Brain microvascular endothelial cell (primary cell): ENCODE results near the gene ADAMTS2.

ENCODE experiments used
- DNase-seq: peaks from one replicate; pipeline ENCODE4 v3.0.0-alpha.2; 2020
- H3K27ac ChIP-seq: fragments of 250-450 bp; sonication (Bioruptor Pico); 2 replicates; pipeline ENCODE4 v1.5.1; 2020; ENCODE audit warnings: mild to moderate bottlenecking, moderate library complexity
- H3K27me3 ChIP-seq: fragments of 250-450 bp; sonication (Bioruptor Pico); replicated peaks from 2 replicates; pipeline ENCODE4 v1.5.1; 2020; ENCODE audit warnings: mild to moderate bottlenecking
- H3K36me3 ChIP-seq: fragments of 250-450 bp; sonication (Bioruptor Pico); replicated peaks from 2 replicates; pipeline ENCODE4 v1.5.1; 2020; ENCODE audit warnings: mild to moderate bottlenecking
- H3K4me3 ChIP-seq: 2 replicates; pipeline ENCODE4 v1.5.1; 2011; ENCODE audit warnings: low read depth, mild to moderate bottlenecking, control low read depth, low read length, moderate library complexity
- in situ Hi-C: cut with HindIII; loops from 2 replicates; pipeline ENCODE4 v1.10.0; 2017; ENCODE audit warnings: low sequenced_read_pairs, low pct_ligation_motif_present
- TF ChIP-seq, protein P1 (sequence below): IDR thresholded peaks from 2 replicates; pipeline ENCODE4 v1.5.1; 2011; ENCODE audit warnings: low read depth, mild to moderate bottlenecking, moderate library complexity, low read length, control low read depth, inconsistent platforms; ENCODE audit errors: missing control alignments

Gene ADAMTS2

DNA sequence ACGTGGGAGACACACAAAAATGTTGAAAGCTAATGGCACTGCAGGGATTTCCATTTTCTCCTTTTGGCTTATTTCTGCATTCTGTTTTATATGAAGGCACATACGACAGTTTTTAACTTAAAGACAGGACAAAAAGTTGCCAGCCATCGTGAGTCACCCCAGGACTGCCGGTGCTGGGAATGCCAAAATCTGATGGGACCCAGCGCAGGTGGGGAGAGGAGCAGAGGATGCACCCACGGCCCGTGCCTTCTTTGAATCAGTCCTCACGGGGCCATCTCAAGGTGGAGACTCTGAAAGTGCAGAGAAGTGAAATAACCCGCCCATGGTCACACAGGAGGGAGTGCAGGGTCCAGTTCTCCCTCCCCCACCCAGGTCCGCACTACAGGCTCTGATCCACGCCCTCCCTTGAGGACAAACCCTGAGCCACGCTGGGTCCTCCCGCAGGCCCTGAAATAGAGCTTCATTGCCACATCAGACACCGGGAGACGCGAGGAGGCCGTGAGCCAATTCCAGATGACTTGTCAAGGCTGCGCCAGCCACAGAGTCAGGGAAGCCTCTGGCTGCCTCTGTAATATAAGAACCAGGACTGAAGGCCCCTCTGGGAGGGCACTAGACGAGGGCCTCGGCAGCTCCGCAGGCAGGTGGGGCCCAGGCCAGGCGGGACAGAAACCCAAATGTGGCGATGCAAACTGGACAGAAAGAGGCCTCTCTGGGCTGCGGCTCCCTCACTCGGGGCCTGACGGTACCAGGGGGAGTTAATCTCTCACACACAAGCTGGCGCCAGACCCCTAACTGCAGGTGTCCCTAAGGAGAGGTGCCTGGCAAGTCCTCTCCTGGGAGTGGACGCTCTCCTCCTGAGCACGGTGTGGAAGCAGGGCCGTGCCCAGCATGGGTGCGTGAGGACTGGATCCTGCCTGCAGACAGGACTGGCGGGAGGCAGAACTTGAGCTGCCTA lies 22.9 kb downstream of the ADAMTS2 start:
- in situ Hi-C loops: no loop called here
- H3K27me3 ChIP-seq: no peaks in the 10 kb centered on the region
- TF ChIP-seq, protein P1, sequence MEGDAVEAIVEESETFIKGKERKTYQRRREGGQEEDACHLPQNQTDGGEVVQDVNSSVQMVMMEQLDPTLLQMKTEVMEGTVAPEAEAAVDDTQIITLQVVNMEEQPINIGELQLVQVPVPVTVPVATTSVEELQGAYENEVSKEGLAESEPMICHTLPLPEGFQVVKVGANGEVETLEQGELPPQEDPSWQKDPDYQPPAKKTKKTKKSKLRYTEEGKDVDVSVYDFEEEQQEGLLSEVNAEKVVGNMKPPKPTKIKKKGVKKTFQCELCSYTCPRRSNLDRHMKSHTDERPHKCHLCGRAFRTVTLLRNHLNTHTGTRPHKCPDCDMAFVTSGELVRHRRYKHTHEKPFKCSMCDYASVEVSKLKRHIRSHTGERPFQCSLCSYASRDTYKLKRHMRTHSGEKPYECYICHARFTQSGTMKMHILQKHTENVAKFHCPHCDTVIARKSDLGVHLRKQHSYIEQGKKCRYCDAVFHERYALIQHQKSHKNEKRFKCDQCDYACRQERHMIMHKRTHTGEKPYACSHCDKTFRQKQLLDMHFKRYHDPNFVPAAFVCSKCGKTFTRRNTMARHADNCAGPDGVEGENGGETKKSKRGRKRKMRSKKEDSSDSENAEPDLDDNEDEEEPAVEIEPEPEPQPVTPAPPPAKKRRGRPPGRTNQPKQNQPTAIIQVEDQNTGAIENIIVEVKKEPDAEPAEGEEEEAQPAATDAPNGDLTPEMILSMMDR: no peak
- no peaks in the 10 kb centered on the region for H3K36me3 ChIP-seq
- no peak overlapping the region for H3K4me3 ChIP-seq
- DNase-seq: no peak
- H3K27ac ChIP-seq: no peak overlapping the region

DNA sequence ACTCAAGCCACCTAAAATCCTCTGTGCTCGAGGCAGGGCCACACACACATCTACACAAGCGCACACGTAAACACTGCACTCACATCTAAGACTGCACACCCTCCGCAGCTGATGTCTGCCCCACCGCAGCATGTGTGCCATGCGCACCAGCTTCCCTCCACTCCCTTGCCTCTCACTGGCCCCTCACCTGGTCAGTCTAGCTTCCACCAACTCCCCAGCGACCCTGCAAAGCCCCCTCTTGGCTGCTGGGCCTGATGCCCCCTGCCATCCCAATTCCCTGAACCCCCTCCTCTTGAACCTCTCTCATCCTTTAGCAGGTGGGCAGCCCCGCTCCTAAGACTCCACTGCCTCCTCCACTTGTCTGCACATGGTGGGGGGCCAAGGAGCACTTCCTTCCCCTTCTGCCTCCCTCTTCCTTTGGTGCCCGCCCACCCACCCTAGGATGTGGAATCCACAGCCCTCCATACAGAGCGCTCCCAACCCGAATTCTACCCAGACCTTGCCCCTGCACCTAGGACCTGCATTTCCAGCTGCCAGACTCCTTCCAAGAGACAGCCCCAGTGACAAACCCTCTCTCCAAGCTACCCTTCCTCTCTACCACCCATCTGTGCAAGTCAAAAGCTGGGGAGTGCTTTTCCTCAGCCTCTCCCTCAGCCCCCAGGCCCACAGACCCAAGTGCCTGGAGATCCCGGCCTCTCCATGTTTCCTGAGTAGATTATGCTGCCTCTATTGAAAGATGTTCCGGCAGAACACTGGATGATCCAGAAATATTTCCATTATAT lies 23.9 kb downstream of the ADAMTS2 start:
- H3K36me3 ChIP-seq: no peaks in the 10 kb centered on the region
- DNase-seq: no peak
- H3K4me3 ChIP-seq: no peak overlapping the region
- TF ChIP-seq, protein P1: no peak
- in situ Hi-C loops: no loop called here
- no peaks in the 10 kb centered on the region for H3K27me3 ChIP-seq
- no peak overlapping the region for H3K27ac ChIP-seq

DNA sequence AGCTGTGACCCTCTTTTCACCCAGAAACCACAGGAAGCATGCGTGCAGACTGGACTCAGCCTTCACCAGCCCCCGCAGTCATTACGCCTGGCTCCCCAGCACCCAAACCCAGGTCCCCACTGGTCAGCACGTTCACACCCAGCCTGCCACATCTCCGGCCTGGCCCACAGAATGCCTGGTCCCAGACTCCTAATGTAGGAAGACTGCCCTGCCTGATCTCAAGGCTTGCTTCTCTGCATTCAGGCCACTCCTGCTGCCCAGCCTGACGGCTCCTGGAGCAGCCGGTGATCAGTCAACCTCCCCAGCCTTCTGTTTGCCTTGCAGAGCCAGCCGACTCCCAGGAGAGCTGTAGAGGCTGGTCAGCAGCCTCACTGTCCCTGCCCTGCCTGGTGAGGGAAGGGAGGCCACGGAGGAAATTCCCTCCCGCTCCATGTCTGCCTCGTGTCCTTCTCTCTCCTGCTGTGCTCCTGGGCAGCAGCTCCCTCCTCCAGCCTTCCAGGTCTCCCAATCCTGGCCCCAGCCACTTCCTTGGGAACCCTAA lies 25.4 kb downstream of the ADAMTS2 start:
- peak overlapping the region; percentile 98 for H3K27ac ChIP-seq
- TF ChIP-seq, protein P1: no peak

DNA sequence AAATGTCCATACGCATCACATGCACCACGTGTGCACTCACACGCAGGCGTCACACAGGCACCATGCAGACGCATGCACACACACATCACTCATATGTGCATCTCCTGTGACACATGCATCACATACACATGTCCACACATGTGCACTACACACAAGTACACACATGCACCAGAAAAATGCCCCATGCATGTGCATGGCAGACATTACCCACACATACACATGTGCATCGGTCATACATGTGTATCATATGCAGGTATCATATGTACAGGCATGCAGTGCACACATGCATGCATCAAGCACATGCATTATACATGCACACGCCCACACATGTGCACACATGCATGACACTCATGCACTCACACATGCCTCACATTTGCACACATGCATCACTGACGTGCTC lies 26.1 kb downstream of the ADAMTS2 start:
- Histone ChIP-seq H3K27me3 (no peaks in the 10 kb centered on the region), H3K27ac (peak overlapping the region; percentile 98), H3K4me3 (no peak overlapping the region), H3K36me3 (no peaks in the 10 kb centered on the region)
- TF ChIP-seq, protein P1: no peak
- in situ Hi-C loops: no loop called here
- DNase-seq: no peak

More for the DNA sequence above, 25.4 kb downstream of the ADAMTS2 start:
- peak; percentile 84 for DNase-seq
- in situ Hi-C loops: no loop called here
- Histone ChIP-seq H3K4me3 (no peak overlapping the region), H3K36me3 (no peaks in the 10 kb centered on the region), H3K27me3 (no peaks in the 10 kb centered on the region)

DNA sequence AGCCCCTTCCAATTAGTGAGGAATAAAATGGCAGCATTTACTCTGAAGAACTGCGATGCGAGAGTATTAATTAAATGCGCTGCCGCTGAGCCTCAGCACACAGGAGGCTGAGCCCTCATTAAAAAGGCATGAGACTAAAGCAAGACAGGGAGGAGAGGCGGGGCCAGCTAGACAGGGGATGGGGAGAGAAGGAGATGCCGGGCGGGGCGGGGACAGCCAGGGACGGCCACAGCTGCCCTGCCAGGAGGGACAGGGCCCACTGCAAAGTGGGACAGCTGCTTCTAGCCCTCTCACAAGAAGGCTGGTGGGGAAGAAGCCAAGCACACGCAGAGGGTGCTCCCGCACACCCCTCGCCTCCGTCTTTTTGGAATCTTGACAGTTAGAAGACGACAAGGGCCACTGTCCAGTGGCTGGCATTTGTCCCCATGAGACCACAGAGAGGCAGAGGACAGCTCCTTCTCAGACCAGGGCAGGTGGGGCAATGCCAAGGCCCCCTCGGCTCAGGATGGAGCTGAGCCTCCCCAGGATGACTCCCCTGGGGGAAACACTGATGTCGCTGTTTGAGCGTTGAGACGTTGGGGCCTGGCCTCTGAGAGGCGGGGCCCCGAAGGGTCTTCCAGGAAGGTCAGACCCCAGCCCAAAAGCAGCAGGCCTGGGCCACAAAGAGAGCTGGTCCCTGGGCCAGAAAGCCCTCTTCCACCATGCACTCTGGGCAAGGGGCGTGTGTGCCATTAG lies 26.9 kb downstream of the ADAMTS2 start:
- no peaks in the 10 kb centered on the region for H3K27me3 ChIP-seq
- DNase-seq: no peak
- no peak overlapping the region for H3K4me3 ChIP-seq
- TF ChIP-seq, protein P1: no peak
- H3K27ac ChIP-seq: no peak overlapping the region
- no peaks in the 10 kb centered on the region for H3K36me3 ChIP-seq
- in situ Hi-C loops: no loop called here
